K562 (cell line): Measurements from ENCODE around the gene IGF2BP3. TPM values are rescaled to one million over a fixed set of nuclear protein-coding genes. Genes with fewer than 3 reads are reported as not detected.
A peak's percentile ranks its signal among the peaks of the same experiment; 100 is the strongest.

Experiments
- CHD4 ChIP-seq: fragments of 200-600 bp; sonication (generic); IDR thresholded peaks from 3 replicates; pipeline ENCODE4 v1.6.1; 2012; ENCODE audit warnings: low read depth, mild to moderate bottlenecking, mixed read lengths, low read length, inconsistent platforms; ENCODE audit not compliant: insufficient read depth, insufficient replicate concordance, poor library complexity, severe bottlenecking
- GTF3C2 ChIP-seq: IDR thresholded peaks from 3 replicates; pipeline ENCODE4 v1.6.1; 2011; ENCODE audit warnings: borderline replicate concordance, mild to moderate bottlenecking, moderate library complexity; ENCODE audit not compliant: insufficient read length; ENCODE audit errors: extremely low read depth
- PKNOX1 ChIP-seq: fragments of 450-650 bp; IDR thresholded peaks from 2 replicates; pipeline ENCODE4 v1.6.1; 2016
- RBM25 ChIP-seq: fragments of 200-400 bp; formaldehyde crosslinking; IDR thresholded peaks from 2 replicates; pipeline ENCODE4 v1.6.1; 2018; ENCODE audit warnings: low read length, low read depth, moderate library complexity; ENCODE audit not compliant: severe bottlenecking
- RCOR1 ChIP-seq, 2 experiments: IDR thresholded peaks; 2 replicates each; pipeline ENCODE4 v1.6.1; 2012; ENCODE audit warnings: low read depth in 2 of 2, low read length in 2 of 2, borderline replicate concordance in 1 of 2, improper control_type of control experiment in 1 of 2
- TBL1XR1 ChIP-seq, 2 experiments: IDR thresholded peaks; 2 replicates each; pipeline ENCODE4 v1.6.1; 2012; ENCODE audit warnings: improper control_type of control experiment in 2 of 2, low read length in 2 of 2, mild to moderate bottlenecking in 1 of 2
- polyA plus RNA-seq, 8 experiments: library from polyadenylated mRNA; depleted of rRNA in 4 of 8; stranded (reverse) in 5 of 8; unstranded in 3 of 8; fragments of >200 nt; fragmentation: Nextera tagmentation in 2 of 8; fragmentation: Illumina TruSeq in 1 of 8; extraction: Ambion mirVana in 2 of 8; extraction: Trizol in 1 of 8; gene quantifications; 2 replicates each; pipeline versions ENCODE4 v1.2.1 to v1.2.3, GENCODE V29; 2011 to 2014; ENCODE audit warnings: inconsistent platforms in 1 of 8, missing spikeins in 1 of 8
- total RNA-seq, 7 experiments: library from RNA; depleted of rRNA in 6 of 7; stranded (reverse); fragments of >200 nt in 6 of 7; fragmentation: Illumina TruSeq in 2 of 7; extraction: Trizol in 2 of 7; gene quantifications; 2 replicates each; pipeline versions ENCODE4 v1.2.1 to v1.2.3, GENCODE V29; 2011 to 2021; ENCODE audit warnings: low replicate concordance in 1 of 7

The IGF2BP3 gene
- total and polyA plus RNA-seq, 9 of the 15 experiments (the other 6 are each of a cell fraction or from before 2014, with no cell fraction given), result 8.4 to 88.1 (median 61.2) TPM

DNA sequence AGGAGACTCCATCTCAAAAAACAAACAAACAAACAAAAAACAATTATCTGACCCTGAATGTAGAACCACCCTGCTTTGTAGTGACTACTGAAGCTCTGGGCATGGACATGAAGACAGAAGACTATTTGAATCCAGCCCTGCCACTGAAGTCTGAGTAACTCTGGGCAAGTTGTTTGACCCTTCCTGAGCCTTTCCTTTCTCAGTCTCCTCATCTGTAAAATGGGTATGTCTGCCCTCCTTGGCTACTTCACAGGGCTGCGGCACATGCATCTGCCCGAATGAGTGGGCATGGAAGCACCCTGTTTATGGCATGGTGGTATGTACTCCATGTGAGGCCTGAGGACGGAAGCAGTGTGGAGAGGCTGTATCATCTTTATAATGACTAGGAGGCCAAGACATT is 193.3 kb downstream of the IGF2BP3 start (continued):
- TF ChIP-seq PKNOX1 (no peak), RBM25 (peak; percentile 96), CHD4 (peak; percentile 91), RCOR1 (IDR thresholded peaks at IDR 0.05; ENCODE audit: borderline replicate concordance in 1 of 2, low read depth in 2 of 2, low read length in 2 of 2) (peak; percentile 24 to 50; a peak in 2 of 4 replicates), GTF3C2 (no peak), TBL1XR1 (IDR thresholded peaks at IDR 0.05; ENCODE audit: low read length in 2 of 2) (no peak)
